ENCODE results near the gene SNX8.

Gene SNX8

DNA sequence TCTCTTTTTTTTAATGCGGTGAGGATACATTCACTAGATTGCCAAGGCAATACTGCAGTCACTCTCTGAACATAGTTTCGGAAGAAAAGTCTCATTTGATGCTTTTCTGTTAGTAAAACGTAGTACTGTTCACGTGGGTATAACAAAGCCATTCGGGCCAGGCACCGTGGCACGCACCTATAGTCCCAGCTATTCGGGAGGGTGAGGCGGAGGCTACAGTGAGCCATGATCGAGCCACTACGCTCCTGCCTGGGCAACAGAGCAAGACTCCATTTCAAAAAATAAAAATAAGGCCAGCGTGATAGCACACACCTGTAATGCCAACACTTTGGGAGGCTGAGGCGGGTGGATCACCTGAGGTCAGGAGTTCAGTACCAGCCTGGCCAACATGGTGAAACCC, 24.6 kb downstream of the SNX8 start:
- DNase-seq (ENCODE audit: low read depth, low spot score), result no peak
- TF ChIP-seq, protein P1, sequence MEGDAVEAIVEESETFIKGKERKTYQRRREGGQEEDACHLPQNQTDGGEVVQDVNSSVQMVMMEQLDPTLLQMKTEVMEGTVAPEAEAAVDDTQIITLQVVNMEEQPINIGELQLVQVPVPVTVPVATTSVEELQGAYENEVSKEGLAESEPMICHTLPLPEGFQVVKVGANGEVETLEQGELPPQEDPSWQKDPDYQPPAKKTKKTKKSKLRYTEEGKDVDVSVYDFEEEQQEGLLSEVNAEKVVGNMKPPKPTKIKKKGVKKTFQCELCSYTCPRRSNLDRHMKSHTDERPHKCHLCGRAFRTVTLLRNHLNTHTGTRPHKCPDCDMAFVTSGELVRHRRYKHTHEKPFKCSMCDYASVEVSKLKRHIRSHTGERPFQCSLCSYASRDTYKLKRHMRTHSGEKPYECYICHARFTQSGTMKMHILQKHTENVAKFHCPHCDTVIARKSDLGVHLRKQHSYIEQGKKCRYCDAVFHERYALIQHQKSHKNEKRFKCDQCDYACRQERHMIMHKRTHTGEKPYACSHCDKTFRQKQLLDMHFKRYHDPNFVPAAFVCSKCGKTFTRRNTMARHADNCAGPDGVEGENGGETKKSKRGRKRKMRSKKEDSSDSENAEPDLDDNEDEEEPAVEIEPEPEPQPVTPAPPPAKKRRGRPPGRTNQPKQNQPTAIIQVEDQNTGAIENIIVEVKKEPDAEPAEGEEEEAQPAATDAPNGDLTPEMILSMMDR (IDR thresholded peaks at IDR 0.05; ENCODE audit: low read depth, low read length), result no peak
- no peak overlapping the region for H3K4me3 ChIP-seq (ENCODE audit: low read depth, low read length)
- in situ Hi-C loops (cut with HindIII; ENCODE audit: low sequenced_read_pairs), result no loop called here

DNA sequence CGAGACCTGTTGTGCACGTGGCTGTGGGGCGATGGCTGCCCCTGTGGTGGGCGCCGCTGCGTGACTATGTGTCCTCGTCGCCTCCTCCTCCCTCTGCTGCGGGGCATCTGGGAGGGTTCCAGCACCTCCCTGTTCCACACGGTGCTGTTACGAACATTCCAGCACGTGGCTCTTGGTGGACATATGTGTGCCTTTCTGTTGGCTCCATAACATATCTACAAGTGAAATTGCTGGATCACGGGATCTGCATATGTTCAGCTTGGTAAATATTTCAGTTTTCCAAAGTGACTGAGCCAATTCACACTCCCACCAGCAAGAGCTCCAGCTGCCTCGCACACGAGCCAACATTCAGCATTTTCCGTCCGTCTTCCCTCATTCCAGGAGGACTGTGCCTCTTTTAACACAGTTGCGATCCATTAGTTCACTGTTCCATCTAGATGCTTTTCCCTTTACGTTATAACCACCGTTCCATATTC, 25.1 kb downstream of the SNX8 start:
- H3K4me3 ChIP-seq (ENCODE audit: low read depth, low read length), result no peak overlapping the region
- in situ Hi-C loops (cut with HindIII; ENCODE audit: low sequenced_read_pairs), result no loop called here
- TF ChIP-seq, protein P1 (IDR thresholded peaks at IDR 0.05; ENCODE audit: low read depth, low read length), result no peak
- no peak for DNase-seq (ENCODE audit: low read depth, low spot score)

DNA sequence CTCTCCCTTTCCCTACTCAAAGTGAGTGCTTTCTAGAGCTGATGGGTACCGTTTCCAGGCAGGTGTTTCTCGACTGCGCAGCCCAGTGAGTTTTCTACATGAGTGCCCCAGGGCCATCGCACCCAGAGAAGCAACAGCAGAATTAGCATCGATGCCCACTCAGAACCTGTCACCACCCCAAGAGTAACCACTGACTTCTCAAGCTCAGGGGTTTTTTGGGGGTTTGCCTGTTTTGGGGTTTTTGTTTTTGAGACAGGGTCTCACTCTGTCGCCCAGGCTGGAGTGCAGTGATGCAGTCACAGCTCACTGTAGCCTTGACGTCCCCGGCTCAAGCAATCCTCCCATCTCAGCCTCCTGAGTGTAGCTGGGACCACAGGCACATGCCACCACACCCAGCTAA, 25.7 kb downstream of the SNX8 start:
- no peak for DNase-seq (ENCODE audit: low read depth, low spot score)
- TF ChIP-seq, protein P1 (IDR thresholded peaks at IDR 0.05; ENCODE audit: low read depth, low read length), result no peak
- in situ Hi-C loops (cut with HindIII; ENCODE audit: low sequenced_read_pairs), result no loop called here
- no peak overlapping the region for H3K4me3 ChIP-seq (ENCODE audit: low read depth, low read length)

DNA sequence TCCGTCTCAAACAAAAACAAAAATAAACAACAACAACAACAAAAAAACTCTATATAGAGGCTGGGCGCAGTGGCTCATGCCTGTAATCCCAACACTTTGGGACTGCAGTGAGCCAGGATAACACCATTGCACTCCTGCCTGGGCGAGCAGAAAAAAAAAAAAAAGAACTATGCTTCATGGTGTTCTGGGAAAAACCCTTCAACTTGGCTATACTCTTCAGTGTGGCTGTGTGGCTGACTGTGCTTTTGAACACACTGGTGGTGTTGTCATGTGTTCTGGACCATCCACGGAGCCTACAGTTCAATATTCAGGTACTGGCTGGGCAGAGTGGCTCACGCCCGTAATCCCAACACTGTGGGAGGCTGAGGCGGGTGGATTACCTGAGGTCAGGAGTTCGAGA, 26.5 kb downstream of the SNX8 start:
- in situ Hi-C loops (cut with HindIII; ENCODE audit: low sequenced_read_pairs), result no loop called here
- no peak for DNase-seq (ENCODE audit: low read depth, low spot score)
- no peak overlapping the region for H3K4me3 ChIP-seq (ENCODE audit: low read depth, low read length)
- TF ChIP-seq, protein P1 (IDR thresholded peaks at IDR 0.05; ENCODE audit: low read depth, low read length), result no peak

DNA sequence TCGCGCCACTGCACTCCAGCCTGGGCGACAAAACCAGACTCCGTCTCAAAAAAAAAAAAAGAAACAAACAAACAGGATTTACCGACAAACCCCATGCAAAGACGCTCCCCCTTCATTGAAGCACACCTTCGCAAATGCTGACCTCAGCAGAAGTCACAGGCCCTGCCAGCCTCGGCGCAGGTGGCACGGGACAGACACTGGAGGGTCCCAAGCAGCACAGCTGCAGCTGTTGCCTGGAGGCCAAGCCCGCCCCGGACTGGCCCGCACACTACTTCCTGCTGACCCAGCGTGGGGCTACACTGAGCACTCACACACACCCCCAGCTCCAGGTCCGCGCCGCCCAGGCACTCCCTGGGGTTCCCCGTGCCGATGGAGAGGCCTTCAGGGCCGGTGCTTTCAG, 31.2 kb downstream of the SNX8 start:
- no peak overlapping the region for H3K4me3 ChIP-seq (ENCODE audit: low read depth, low read length)
- no peak for DNase-seq (ENCODE audit: low read depth, low spot score)
- TF ChIP-seq, protein P1 (IDR thresholded peaks at IDR 0.05; ENCODE audit: low read depth, low read length), result no peak
- in situ Hi-C loops (cut with HindIII; ENCODE audit: low sequenced_read_pairs), result no loop called here

DNA sequence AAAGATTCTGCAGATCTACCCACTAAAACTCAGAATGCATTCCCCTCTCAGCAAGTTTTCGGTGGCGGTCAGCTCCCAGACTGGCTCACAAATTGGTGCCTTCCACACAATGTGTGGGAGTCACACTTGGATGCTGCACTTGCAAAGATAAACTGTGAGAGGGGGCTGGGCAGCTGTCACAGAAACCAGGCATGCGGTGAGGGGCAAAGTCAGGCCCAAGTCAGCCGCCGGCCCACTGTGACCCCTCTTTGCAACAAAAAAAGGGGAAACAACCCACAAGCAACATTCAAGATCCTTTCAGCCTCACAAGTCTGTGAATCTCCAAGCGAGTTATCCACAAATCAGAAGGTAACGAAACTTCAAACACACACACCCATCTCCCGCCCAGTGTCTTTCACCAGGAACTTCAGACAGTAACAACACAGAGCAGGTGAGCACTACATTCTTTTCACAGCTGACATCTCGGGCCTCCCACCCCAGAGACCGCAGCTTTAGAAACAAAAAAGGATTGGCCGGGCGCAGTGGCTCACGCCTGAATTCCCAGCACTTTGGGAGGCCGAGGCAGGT, 32.0 kb downstream of the SNX8 start:
- no peak overlapping the region for H3K4me3 ChIP-seq (ENCODE audit: low read depth, low read length)
- in situ Hi-C loops (cut with HindIII; ENCODE audit: low sequenced_read_pairs), result no loop called here
- no peak for DNase-seq (ENCODE audit: low read depth, low spot score)
- TF ChIP-seq, protein P1 (IDR thresholded peaks at IDR 0.05; ENCODE audit: low read depth, low read length), result no peak

All from astrocyte of the spinal cord (primary cell).